T-helper 9 cell (primary cell): ENCODE data around the gene STAP2.
"Not testable (repeated sequence)": the region's sequence is repeated elsewhere in the genome, so short reads cannot be mapped to it uniquely, and the experiment has no call there.

Source experiments
- DNase-seq: peaks from one replicate; pipeline ENCODE4 v3.0.0-alpha.2; 2020

STAP2 gene

DNA sequence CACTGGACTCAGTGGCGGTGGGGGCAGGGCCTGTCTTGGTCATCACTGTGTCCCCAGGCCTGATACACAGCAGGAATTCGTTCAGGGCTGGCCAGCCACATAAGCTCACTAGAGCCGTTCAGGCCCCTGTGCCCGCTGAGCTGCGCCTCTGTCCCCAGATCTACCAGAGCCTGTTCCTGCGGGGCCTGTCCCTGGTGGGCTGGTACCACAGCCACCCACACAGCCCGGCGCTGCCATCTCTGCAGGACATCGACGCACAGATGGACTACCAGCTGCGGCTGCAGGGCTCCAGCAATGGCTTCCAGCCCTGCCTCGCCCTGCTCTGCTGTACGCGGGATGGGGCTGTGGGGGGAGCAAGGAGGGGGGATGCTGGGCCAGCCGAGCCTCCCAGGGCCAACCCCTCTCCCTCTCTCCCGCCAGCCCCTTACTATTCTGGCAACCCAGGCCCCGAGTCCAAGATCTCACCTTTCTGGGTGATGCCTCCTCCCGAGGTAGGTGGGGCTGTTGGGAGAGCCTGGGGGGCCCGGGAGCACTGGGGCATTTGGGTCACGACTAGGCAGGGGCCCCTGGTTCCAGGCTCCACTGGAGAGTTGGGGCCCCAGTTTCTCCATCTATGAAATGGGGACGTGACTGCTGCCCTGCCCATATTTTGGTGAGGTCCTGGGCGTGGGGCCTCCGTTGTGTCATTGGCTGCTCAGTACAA lies 18.6 kb upstream of the STAP2 start:
- DNase-seq = no peak

DNA sequence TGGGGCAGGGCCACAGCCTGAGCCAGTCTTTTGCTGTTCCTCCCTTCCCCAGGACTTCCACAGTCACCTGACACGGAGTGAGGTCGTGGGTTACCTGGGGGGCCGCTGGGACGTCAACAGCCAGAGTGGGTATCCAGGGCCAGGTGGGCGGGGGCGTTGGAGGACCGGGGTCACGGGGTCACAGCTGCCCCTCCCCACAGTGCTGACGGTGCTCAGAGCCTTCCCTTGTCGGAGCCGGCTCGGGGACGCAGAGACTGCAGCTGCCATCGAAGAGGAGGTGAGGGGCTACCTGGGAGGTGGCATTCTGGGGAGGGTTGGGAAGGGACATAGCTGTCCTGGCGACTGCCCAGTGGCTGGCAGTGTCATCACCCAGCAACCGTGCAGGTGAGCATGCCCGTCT lies 16.3 kb upstream of the STAP2 start:
- DNase-seq = no peak

DNA sequence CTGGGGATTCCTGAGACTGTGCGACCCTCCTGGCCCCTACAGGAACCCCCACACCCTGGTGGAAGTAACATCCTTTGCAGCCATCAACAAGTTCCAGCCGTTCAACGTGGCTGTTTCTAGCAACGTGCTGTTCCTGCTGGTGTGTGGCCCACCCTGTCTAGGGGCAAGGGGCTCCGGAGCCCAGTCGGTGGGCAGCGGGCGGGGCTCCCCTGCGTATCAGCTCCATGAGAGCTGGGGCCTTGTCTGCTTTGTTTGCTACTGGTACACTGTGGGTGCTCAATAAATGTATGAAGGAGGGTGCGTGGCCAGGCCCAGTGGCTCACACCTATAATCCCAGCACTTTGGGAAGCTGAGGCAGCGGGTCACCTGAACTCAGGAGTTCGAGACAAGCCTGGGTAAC lies 15.7 kb upstream of the STAP2 start:
- DNase-seq = no peak

DNA sequence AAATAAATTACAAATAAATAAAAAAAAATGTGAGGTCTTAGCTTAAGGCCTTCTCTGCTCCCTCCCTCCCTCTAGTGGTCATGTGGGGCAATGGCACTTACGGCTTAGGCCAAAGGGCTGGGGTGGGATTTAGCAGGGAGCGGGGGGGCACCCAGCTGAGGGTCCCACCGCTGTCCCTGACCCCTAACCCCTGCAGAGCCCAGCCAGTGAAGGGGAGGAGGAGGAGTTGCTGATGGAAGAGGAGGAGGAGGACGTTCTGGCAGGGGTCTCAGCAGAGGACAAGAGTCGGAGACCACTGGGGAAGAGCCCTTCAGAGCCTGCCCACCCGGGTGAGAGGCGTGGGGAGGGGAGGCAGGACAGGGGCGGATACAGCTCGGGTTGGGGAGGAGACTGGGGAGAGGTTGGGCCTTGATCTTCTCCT lies 14.1 kb upstream of the STAP2 start:
- peak; percentile 49 for DNase-seq

DNA sequence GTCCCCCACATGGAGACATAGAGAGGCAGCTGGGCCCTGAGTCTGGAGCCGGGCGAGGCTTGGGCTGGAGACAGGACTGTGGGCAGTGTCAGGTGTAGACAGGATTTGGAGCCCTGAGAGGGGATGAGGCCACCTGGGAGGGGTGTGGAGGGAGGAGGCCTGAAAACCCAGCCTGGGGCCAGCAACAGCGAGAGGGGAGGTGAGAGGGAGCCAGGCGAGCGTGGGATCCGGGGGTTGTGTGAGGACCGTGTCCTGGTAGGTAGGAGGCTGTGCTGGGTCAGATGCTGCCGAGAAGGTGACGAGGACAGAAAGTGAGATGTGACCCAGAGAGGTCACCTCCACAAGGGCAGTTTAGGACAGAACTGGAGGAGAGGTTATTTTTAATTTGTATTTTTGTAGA lies 12.1 kb upstream of the STAP2 start:
- no peak for DNase-seq

DNA sequence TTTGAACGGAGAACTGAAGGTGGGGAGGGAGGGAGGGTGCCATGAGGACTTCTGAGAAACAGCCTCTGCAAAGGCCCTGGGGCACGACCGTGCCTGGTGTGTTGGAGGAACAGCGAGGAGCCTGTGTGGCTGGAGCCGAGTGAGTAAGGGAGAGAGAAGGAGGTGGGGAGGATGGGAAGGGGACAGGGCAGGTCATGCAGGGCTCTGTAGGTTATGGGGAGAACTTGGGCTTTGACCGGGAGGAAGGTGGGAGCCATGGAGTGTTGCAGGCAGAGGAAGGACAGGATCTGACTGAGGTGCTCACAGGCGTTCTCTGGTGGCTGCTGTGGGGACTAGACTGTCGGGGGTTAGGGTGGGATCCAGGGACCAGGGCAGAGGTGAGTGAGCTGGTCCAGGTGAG lies 11.5 kb upstream of the STAP2 start:
- no peak for DNase-seq

DNA sequence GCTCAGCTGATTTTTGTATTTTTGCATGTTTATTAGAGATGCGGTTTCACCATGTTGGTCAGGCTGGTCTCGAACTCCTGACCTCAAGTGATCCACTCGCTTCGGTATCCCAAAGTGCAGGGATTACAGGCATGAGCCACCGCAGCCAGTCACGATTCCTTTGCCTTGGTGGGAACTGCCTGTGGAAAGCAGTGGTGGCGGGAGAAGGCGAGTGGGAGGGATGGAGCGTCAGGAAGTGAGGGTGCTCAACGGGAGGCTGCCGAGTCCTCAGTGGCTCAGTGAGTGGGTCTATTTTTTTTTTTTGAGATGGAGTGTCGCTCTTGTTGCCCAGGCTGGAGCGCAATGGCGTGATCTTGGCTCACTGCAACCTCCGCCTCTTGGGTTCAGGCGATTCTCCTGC lies 10.6 kb upstream of the STAP2 start:
- not testable (repeated sequence) for DNase-seq

DNA sequence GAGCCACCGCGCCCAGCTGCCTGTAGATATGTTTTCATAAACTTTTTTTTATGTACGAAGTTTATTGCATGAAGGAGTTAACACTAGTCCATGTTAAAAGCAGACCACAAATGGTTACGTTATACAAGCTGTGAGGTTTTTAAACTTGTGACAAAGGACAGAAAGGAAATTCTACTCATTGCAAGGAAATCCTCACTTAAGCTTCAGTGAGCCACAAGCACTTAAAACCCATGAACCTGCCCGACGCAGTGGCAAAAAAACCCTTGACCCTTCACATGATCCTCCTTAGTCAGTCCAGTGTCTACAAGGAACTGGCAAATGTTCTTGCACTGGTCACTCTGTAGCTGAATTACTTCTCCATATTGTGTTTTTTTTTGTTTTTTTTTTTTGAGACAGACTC lies 8.9 kb upstream of the STAP2 start:
- no peak for DNase-seq

DNA sequence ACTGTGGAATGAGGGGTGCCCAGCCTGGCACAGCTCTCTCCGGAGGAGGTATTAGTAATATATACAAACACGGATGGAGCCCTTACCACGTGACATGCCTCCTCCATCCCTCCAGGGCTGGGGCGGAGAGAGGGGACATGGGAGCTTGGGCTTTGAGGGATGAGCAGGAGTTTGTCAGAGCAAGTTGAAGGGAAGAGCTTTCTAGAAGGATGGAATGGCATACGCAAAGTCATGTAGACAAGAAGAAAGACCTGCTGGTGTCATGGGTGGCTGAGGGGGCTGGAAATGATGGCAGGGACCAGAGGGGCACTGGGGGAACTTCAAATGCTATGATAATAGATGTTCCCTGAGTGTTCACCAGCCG lies 7.4 kb upstream of the STAP2 start:
- DNase-seq = no peak

DNA sequence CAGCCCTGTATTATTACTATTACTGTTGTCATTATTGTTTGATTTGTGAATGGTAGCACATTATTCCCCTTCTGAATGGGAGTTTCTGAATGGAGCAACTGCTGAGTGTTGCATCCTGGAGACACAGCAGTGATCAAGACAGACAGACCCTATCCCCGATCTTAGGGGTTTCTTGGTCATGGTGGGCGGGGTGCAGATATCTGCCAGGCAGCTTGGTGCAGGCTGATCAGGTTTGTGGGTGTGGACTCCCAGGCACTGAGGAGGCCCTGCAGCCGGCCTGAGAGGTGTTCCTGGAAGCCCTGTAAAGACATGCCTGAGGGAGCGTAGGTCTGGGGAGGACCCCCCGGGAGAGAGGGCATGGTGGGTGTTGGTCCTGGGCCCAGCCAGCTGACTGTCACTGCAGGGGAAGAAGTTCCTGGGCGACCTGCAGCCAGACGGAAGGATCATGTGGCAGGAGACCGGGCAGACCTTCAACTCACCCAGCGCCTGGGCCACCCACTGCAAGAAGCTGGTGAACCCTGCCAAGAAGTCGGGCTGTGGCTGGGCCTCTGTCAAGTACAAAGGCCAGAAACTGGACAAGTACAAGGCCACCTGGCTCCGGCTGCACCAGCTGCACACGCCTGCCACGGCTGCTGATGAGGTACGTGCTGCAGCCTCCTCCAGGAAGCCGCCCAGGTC lies 6.9 kb upstream of the STAP2 start:
- DNase-seq = no peak

DNA sequence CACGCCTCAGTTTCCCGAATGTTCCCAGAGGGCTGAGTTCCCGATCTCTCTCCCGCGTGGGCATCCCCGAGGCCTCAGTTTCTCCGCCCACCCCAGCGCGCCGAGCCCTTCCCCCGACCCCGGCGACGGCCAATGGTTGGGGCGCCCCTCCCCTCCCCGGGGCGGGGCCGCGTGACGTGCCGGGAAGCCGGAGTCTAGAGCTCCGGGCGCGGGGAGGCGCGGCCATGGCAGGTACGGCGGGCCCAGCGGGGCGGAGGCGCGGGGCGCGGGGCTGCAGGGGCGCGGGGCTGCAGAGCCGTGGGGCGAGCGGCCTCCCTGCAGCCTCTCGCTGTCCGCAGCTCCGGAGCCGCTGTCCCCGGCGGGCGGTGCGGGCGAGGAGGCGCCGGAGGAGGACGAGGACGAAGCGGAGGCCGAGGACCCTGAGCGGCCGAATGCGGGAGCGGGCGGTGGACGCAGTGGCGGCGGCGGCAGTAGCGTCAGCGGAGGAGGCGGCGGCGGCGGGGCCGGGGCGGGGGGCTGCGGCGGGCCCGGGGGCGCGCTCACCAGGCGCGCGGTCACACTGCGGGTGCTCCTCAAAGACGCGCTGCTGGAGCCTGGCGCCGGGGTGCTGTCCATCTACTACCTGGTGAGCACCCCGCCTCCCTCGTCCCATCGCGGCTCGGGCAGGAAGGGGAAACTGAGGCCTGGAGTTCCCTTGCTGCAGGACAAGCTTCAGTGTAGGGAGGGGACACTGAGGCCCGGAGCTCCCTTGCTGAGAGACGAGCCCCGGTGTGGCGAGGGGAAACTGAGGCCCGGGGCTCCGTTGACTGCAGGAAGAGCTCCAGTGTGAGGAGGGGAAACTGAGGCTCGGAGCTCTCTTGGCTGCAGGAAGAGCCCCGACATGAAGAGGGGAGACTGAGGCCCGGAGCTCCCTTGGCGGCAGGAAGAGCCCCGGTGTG lies 5.0 kb upstream of the STAP2 start, which contains the start of gene MPND:
MPND (plus strand) TSS at position 193 of the 938 bp plus-strand sequence; CDS start at position 225, 32 bp downstream.
- peak; percentile 92 for DNase-seq

DNA sequence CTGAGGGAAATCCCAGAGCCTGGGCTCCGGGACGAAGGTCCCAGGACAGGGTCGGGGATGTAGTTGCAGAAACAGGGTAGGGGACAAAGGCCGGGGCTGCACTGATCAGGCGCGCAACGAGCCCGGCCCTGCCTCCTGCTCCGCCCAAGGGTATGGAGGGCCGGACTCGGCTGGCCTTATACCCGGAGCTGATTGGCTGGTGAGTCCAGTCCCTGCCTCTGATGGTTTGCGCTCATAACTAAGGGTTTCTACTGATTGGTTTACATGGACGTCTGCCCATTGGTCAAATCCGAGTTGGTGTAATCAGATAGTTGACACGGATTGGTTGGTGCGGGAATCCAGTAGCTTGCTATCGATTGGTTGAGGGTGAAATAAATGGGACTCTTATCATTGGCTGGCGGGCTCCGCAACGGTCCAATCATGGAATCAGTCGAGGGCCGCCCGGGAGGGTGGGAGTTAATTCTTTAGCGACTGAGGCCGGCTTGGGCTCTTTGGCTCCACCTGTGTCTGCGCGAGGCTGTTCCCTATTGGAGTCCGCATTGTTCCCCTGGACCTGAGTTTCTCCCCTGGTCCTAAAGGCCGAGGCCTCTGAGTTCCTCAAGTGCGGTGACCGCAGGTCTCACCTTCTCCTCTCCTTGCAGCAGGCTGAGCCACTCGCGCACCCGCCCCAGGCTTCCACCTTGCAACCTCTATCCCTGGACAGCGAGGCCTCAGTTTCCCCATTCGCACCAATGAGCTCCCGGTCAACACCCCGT lies 4.2 kb upstream of the STAP2 start:
- peak; percentile 78 for DNase-seq

DNA sequence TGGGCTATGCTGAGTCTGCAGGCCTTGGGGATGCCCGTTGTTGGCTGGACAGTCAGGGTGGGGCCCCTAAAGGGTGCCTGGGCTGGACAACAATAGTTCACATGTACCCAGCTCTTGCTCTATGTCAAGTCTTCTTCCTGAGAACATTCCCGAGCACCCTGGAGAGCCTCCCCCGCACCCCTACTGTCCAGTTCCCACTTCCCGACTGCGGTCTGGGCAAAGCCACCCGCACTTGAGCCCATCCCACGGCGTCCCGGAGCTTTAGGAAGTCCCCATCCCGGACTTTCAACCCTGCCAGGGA lies 3.6 kb upstream of the STAP2 start:
- no peak for DNase-seq

DNA sequence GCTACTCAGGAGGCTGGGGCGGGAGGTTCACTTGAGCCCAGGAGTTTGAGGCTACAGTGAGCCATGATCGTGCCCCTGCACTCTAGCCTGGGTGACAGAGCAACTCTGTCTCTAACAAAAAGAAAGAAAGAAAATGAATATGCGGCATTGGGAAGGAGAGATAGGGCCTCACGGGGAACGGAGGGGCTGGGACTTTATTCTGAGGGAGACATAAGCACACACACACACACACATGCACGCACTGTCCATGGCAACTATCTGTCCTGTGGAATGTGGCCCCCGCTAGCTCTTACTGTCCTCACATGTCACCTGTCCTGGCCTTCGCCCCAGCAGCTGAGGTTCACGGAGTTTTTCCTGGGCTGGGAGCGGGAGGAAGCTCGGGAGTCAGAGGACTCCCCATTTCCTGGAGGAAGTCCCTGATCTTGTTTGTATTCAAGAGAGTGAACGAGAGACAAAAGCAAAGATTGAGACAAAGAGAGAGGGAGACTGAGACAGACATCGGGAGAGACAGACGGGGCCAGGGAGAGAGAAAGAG lies 654 bp downstream of the STAP2 start:
- DNase-seq = no peak

DNA sequence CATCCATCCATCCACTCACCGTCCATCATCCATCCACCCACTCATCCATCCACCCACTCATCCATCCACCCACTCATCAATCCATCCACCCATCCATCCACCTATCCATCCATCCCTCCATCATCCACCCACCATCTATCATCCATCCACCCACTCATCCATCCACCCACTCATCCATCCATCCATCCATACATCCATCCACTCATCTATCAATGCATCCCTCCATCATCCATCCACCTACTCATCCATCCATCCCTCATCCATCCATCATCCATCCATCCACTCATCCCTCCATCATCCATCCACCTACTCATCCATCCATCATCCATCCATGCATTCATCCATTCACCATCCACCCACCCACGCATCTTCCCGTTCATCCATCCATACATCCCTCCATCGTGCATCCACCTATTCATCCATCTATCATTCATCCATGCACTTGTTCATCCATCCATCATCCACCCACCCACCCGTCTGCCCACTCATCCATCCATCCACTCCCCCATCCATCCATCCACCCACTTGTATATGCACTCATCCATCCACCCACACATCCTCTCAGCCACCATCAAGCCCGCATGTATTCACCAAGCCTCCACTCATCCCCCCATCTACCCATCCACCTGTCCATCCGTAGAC lies 3.6 kb downstream of the STAP2 start:
- no peak for DNase-seq

DNA sequence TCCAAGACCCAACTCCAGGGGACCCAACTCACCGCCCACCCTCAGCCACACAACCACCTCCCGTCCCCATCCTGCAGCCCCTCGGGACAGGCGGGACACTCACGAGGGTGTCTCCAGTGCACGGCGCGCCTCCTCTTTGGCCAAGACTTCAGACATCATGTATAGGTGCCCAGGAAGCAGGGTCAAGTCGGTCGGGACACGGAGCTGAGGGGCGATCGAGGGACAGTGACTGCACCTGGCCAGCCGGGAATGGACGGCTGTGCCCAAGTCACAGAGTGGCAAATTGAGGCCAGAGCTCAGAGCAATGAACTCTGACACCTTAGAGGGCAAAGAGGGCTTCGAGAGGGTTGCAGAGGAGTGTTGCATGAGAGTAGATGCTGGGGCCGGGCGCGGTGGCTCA lies 8.8 kb downstream of the STAP2 start:
- no peak for DNase-seq

DNA sequence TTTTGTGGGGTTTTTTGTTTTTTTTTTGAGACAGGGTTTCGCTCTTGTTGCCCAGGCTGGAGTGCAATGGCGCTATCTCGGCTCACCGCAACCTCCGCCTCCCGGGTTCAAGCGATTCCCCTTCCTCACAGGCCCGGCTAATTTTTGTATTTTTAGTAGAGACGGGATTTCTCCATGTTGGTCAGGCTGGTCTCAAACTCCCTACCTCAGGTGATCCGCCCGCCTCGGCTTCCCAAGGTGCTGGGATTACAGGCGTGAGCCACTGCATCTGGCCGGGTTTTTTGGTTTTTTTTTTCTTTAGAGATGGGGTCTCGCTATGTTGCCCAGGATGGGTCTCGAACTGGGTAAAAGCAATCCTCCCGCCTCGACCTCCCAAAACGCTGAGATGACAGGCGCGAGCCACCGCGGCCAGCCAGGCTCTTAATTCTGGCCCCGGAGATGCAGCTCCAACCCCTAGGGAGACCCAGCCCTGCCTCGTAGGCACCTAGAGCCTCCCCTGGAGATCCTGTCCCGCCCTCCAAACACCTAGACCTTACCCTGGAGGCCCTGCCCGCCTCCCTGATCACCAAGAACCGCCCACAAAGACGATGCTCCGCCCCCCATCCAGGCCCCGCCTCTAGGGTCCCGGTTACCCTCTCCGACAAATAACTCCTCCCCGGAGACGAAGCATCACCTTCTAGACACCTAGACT lies 9.5 kb downstream of the STAP2 start:
- not testable (repeated sequence) for DNase-seq

DNA sequence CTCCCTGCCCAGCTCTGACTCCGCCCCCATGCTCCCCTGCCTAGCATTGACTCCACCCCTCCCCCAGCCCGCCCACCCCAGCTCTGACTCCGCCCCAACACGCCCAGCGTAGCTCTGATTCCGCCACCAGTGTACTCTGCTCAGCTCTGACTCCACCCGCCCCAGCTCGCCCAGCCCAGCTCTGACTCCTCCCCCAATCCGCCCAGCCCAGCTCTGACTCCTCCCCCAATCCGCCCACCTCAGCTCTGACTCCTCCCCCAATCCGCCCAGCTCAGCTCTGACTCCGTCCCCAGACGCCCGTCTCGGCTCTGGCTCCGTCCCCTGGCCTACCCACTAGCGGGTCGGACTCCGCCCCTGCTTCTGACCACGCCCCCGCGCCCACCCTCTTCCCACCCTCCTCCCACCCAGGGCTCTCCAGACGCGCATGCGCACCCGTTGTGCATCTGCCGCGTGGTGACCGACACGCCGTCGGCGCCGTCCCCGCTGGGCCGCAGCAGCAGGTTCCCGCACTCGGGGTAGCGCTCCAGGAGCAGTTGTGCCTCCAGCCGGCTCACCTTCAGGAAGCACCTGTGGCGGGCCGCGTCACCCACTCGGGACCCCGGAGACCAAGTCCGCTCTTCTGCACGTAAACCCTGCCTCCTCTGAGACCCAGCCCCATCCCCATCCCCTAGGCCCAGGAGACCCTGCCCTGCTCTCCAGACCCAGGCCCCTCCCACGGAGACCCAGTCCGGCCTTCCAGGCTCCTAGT lies 10.2 kb downstream of the STAP2 start:
- peak; percentile 95 for DNase-seq

DNA sequence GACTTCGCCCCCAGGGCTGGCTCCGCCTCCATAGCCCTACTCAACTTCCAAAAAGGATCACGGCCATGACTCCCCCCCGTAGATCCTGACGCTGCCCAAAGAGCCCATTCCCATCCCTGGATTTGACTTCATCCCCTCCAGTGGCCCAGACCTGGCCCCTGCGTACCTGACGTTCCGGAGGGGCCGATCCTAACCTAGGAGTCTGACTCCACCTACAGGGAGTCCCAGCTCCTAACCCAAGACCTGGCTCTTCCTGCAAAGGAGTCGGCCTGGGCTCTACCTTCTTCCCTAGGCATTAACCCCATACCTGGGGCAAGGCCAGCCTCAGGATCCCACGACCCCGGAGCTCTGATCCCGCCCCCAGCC lies 10.8 kb downstream of the STAP2 start:
- no peak for DNase-seq

DNA sequence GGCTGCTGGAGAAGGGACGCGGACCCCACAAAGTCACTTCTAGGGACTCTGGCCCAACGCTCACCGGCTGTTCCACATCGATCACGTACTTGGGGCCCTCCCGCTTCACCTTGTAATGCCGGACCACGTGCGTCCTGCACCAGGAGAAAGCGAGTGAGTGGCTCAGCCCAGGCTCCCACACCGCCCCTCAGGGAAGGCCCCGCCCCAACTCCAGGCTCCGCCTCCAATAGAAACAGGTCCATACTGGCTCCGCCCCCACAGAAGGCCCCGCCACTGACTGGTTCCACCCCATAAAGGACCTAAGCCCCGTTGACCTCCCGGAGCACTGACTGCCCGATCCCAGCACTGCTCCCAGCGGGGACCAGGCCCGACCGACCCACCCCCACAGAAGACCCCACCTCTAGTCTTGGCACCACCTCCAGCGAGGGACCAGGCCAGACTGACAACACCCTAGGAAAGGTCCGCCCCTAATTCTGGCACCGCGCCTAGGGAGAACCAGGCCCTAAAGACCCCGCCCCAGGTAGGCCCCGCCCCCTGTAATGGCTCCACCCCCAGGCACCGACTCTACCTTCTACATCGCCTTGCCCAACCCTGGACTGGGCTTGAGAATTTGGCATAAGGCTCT lies 11.3 kb downstream of the STAP2 start:
- DNase-seq = peak; percentile 54
